Type B pancreatic cell (in vitro differentiated cells): ENCODE results near the gene PLEKHA4. TPM values are rescaled to one million over a fixed set of nuclear protein-coding genes. Genes with fewer than 3 reads are reported as not detected.
"Not testable (repeated sequence)": the region's sequence is repeated elsewhere in the genome, so short reads cannot be mapped to it uniquely, and the experiment has no call there.

ENCODE experiments used
- DNase-seq: peaks from one replicate; pipeline ENCODE4 v3.0.0; 2021; ENCODE audit warnings: mixed read lengths; ENCODE audit not compliant: unreplicated experiment; ENCODE audit errors: extremely low spot score
- H3K27ac Mint-ChIP-seq: 2 replicates; pipeline ENCODE4 v1.8.0; 2021; ENCODE audit warnings: mild to moderate bottlenecking, mixed read lengths
- H3K27me3 Mint-ChIP-seq: 2 replicates; pipeline ENCODE4 v1.8.0; 2021; ENCODE audit warnings: mixed read lengths
- H3K36me3 Mint-ChIP-seq: 2 replicates; pipeline ENCODE4 v1.8.0; 2021; ENCODE audit warnings: mixed read lengths
- H3K4me1 Mint-ChIP-seq: one replicate; pipeline ENCODE4 v1.8.0; 2021; ENCODE audit warnings: mixed read lengths; ENCODE audit not compliant: unreplicated experiment
- H3K4me3 Mint-ChIP-seq: 2 replicates; pipeline ENCODE4 v1.8.0; 2021; ENCODE audit warnings: mild to moderate bottlenecking, mixed read lengths
- H3K9me3 Mint-ChIP-seq: 2 replicates; pipeline ENCODE4 v1.8.0; 2021; ENCODE audit warnings: mixed read lengths
- total RNA-seq: library from RNA; stranded (reverse); gene quantifications from 2 replicates; pipeline ENCODE4 v1.2.1, GENCODE V29; 2021; ENCODE audit warnings: low replicate concordance
- TF ChIP-seq, protein P1 (sequence below): fragments of 200-600 bp; sonication (generic); conservative IDR thresholded peaks from 2 replicates; pipeline ENCODE4 v1.5.0; 2021; ENCODE audit warnings: antibody characterized with exemption, mild to moderate bottlenecking

Gene PLEKHA4
- total RNA-seq, 1 donor from 2014 or later: 45.4 TPM

DNA sequence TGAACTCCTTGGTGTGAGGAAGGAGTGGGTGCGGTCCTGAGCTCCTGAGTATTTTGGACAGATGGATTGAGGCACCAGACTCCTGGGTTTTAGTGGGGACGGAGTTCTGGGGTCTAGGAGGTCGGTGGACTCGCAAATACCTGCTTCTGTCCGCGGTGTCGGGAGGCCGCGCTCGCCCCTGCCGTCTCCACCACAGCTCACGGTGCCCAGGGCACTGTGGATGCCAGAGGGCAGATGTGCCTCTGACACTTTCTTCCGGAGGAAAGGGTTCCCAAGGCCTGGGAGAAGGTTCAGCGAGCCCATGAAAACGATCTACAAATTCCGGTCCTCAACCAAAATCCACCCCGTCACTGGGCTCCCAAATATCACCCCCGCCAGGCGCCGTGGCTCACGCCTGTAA, 26.8 kb upstream of the PLEKHA4 start:
- peaks cover 6% of the 10 kb centered on the region for H3K4me1 Mint-ChIP-seq
- no peak overlapping the region for H3K4me3 Mint-ChIP-seq
- H3K27ac Mint-ChIP-seq: no peak overlapping the region
- H3K27me3 Mint-ChIP-seq: no peaks in the 10 kb centered on the region
- peaks cover 5% of the 10 kb centered on the region for H3K36me3 Mint-ChIP-seq
- H3K9me3 Mint-ChIP-seq: no peaks in the 10 kb centered on the region
- no peak for DNase-seq
- TF ChIP-seq, protein P1, sequence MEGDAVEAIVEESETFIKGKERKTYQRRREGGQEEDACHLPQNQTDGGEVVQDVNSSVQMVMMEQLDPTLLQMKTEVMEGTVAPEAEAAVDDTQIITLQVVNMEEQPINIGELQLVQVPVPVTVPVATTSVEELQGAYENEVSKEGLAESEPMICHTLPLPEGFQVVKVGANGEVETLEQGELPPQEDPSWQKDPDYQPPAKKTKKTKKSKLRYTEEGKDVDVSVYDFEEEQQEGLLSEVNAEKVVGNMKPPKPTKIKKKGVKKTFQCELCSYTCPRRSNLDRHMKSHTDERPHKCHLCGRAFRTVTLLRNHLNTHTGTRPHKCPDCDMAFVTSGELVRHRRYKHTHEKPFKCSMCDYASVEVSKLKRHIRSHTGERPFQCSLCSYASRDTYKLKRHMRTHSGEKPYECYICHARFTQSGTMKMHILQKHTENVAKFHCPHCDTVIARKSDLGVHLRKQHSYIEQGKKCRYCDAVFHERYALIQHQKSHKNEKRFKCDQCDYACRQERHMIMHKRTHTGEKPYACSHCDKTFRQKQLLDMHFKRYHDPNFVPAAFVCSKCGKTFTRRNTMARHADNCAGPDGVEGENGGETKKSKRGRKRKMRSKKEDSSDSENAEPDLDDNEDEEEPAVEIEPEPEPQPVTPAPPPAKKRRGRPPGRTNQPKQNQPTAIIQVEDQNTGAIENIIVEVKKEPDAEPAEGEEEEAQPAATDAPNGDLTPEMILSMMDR: no peak

DNA sequence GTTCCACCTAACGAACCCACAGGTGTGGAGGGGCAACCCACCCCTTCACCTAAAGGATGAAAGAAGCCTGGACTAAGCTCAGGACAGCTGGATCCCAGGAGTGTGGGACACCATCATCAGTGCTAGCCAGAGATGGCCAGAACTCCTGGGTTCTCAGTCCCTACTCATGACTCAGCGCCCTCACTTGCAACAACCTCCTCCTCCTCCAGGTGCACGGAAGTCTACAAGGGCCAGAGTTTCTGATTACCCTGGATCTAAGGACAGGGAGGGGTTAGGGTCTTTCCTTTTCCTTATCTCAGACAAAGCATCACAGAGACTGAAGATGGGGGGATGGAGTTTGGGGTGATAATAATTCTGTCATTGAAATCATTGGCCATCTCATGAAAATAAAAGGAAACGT, 22.1 kb upstream of the PLEKHA4 start:
- Mint-ChIP-seq H3K9me3 (no peaks in the 10 kb centered on the region), H3K4me1 (no peaks in the 10 kb centered on the region), H3K27ac (no peak overlapping the region), H3K36me3 (no peaks in the 10 kb centered on the region), H3K27me3 (no peaks in the 10 kb centered on the region), H3K4me3 (no peak overlapping the region)
- TF ChIP-seq, protein P1: no peak
- no peak for DNase-seq

DNA sequence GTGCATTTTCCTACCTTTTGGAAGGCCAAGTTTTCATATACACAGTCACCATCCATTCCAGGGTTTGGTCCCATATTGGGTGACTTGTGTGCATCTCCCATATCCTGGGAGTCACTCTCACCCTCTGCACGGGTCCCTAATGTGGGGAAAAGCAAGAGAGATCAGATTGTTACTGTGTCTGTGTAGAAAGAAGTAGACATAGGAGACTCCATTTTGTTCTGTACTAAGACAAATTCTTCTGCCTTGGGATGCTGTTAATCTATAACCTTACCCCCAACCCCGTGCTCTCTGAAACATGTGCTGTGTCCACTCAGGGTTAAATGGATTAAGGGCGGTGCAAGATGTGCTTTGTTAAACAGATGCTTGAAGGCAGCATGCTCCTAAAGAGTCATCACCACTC, 21.1 kb upstream of the PLEKHA4 start:
- not testable (repeated sequence) for H3K27me3 Mint-ChIP-seq, H3K27ac Mint-ChIP-seq, H3K4me3 Mint-ChIP-seq, H3K9me3 Mint-ChIP-seq, DNase-seq, H3K4me1 Mint-ChIP-seq, H3K36me3 Mint-ChIP-seq

DNA sequence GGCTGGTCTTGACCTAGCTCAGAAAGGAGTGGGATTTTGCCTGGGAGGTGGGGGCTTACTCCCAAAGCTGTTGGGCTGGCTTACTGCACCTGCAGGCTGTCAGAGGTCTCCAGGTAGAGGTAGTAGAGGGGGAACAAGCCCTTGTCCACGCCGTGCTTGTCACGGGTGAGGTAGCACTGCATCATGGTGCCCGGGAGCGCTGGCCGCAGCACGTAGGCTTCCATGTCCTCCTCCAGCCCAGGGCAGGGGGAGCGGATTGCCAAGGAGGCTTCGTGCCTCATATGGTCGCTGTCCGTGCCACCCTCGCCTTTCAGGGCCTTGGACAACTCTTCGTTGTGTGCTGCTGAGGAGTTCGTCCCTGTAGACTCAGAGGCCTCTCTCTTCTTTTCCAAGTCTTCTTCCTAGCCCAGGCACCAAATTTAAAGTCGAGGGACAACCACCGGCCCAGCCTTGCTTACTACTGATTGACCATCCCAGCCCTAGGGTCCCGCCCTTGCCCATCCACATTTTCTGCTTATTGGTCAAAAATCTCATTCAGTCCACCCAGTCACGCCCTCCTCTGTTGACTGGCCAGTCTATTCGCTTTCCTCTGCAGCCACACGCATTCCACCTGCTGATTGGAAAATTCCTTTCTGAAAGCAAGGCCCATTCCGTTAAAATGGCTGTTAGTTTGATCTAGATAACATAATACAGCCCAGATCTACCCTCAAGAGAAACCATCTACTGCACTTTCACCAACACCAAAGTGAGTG, 19.6 kb upstream of the PLEKHA4 start:
- Mint-ChIP-seq H3K27me3 (no peaks in the 10 kb centered on the region), H3K36me3 (no peaks in the 10 kb centered on the region), H3K9me3 (no peaks in the 10 kb centered on the region), H3K27ac (no peak overlapping the region), H3K4me3 (no peak overlapping the region), H3K4me1 (no peaks in the 10 kb centered on the region)
- TF ChIP-seq, protein P1: no peak
- no peak for DNase-seq

DNA sequence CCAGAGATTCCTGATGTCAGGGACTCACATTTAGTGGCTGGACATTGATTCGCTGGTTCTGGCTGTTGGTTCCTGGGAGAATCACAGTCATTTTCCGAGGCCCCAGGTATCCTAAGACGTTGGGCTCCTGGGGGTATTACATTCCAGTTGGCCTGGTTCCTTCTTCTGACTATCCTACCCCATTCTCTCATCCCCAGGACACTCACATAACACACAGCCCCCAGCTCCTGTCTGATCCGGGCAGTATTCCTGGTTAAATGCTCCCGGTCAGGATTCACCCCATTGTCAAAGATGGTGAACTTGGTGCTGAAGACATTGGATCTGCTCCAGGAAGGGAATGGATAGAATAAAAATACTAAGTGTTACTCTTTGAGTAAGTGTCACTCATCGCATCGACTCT, 15.3 kb upstream of the PLEKHA4 start:
- H3K27ac Mint-ChIP-seq: no peak overlapping the region
- no peak overlapping the region for H3K4me3 Mint-ChIP-seq
- peaks cover under 1% of the 10 kb centered on the region for H3K36me3 Mint-ChIP-seq
- no peaks in the 10 kb centered on the region for H3K27me3 Mint-ChIP-seq
- no peak for DNase-seq
- TF ChIP-seq, protein P1: no peak
- peaks cover 4% of the 10 kb centered on the region for H3K9me3 Mint-ChIP-seq
- no peaks in the 10 kb centered on the region for H3K4me1 Mint-ChIP-seq

DNA sequence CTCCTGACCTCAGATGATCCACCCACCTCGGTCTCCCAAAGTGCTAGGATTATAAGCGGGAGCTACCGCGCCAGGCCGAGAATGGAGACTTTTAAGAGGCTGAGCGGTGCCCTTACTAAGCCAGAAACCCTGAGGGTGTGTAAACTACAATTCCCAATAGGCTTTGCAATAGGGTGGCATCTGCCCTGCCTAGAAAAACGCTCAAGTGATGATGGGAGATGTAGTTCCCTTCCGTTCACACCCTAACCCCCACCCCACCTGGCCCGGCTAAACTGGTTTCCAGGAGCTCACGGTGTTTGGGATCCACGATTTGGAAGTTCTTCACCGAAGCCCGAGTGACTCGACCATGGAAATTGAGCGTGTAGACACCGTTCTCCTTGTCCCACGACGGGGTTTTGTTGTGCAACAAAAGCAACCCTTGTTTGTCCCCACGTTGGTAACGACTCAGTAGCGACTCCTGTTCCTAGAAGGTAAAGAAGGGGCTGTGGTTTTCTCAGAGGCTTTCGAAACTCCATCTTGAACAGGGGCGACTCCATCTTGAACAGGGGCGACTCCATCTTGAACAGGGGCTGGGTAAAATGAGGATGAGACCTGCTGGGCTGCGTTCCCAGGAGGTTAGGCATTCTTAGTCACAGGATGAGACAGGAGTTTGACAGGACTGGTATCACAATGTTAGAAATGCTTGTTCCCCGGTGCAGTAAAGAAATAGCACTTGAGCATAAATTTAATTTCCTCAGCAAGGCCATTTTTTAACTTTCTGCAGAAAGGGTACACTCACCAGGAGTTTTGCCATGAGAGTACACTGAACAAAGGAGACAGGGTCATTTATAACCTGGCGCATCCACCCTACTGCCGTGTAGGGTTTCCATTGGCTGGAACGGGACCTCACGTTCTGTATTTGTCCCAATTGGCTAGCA, 13.6 kb upstream of the PLEKHA4 start:
- no peak for DNase-seq
- no peak overlapping the region for H3K4me3 Mint-ChIP-seq
- H3K4me1 Mint-ChIP-seq: no peaks in the 10 kb centered on the region
- TF ChIP-seq, protein P1: no peak
- no peak overlapping the region for H3K27ac Mint-ChIP-seq
- H3K27me3 Mint-ChIP-seq: no peaks in the 10 kb centered on the region
- H3K36me3 Mint-ChIP-seq: peaks cover 7% of the 10 kb centered on the region
- H3K9me3 Mint-ChIP-seq: peaks cover 4% of the 10 kb centered on the region

DNA sequence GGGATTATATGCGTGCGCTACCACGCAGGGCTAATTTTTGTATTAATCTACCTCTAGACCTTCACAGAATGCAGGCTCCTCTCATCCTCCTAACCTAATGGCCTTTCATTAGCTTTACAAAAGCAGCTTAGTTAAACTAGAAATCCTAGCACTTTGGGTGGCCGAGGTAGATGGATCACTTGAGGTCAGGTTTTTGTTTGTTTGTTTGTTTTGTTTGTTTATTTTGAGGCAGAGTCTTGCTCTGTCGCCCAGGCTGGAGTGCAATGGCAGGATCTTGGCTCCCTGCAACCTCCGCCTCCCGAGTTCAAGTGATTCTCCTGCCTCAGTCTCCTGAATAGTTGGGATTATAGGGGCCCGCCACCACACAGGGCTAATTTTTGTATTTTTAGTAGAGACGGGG, 11.3 kb upstream of the PLEKHA4 start:
- not testable (repeated sequence) for H3K27ac Mint-ChIP-seq, H3K9me3 Mint-ChIP-seq

More for the DNA sequence above, 11.3 kb upstream of the PLEKHA4 start:
- Mint-ChIP-seq H3K4me1 (peaks cover 12% of the 10 kb centered on the region), H3K36me3 (peaks cover 19% of the 10 kb centered on the region)
- not testable (repeated sequence) for H3K27me3 Mint-ChIP-seq, H3K4me3 Mint-ChIP-seq, DNase-seq
